Mammary epithelial cell (primary cell): ENCODE measurements around the gene SIK3.

Experiments used
- CTCF ChIP-seq, 2 donors: IDR thresholded peaks in 1 of 2; conservative IDR thresholded peaks in 1 of 2; 2 replicates each; pipeline ENCODE4 v1.5.1; 2011 to 2012; ENCODE audit warnings: inconsistent platforms in 2 of 2, low read length in 2 of 2, mild to moderate bottlenecking in 2 of 2, control low read depth in 1 of 2, low read depth in 1 of 2; ENCODE audit not compliant: insufficient read depth in 1 of 2; ENCODE audit errors: extremely low read depth in 1 of 2
- EZH2 ChIP-seq: IDR thresholded peaks from 2 replicates; pipeline ENCODE4 v1.6.1; 2012; ENCODE audit warnings: low read length, inconsistent platforms, borderline replicate concordance

GRCh38 chr11:116861539-116861938 is 236.7 kb downstream of the SIK3 start:
- TF ChIP-seq CTCF (conservative IDR thresholded peaks at IDR 0.05 in 1 of 2, IDR thresholded peaks at IDR 0.05 in 1 of 2; ENCODE audit: extremely low read depth in 1 of 2, insufficient read depth in 1 of 2, low read depth in 1 of 2, low read length in 2 of 2) = no peak
- TF ChIP-seq EZH2 = no peak
